Liver (tissue), 9 donors: ENCODE data around the gene PRCD. TPM values are rescaled to one million over a fixed set of nuclear protein-coding genes. Genes with fewer than 3 reads are reported as not detected.
A peak's percentile ranks its signal among the peaks of the same experiment; 100 is the strongest.

Experiments used
- DNase-seq: peaks from one replicate; pipeline ENCODE4 v3.0.0-alpha.2; 2017; ENCODE audit warnings: low spot score
- H3K27ac ChIP-seq, 2 donors: one replicate each; pipeline ENCODE4 v1.7.0; 2013; ENCODE audit warnings: inconsistent platforms in 2 of 2, low read length in 2 of 2, control low read depth in 1 of 2, low read depth in 1 of 2, mild to moderate bottlenecking in 1 of 2
- H3K27me3 ChIP-seq, 4 donors: one replicate each; pipeline versions ENCODE4 v1.6.1 to v1.7.0; 2013; ENCODE audit warnings: low read length in 3 of 4, inconsistent platforms in 1 of 4, mild to moderate bottlenecking in 1 of 4, moderate library complexity in 1 of 4; ENCODE audit not compliant: control insufficient read depth in 4 of 4, insufficient read depth in 4 of 4
- H3K36me3 ChIP-seq, 4 donors: one replicate each; pipeline versions ENCODE4 v1.6.1 to v1.7.0; 2013; ENCODE audit warnings: low read length in 3 of 4, mild to moderate bottlenecking in 3 of 4, low read depth in 1 of 4, moderate library complexity in 1 of 4; ENCODE audit not compliant: control insufficient read depth in 4 of 4, insufficient read depth in 3 of 4
- H3K4me1 ChIP-seq, 4 donors: one replicate each; pipeline versions ENCODE4 v1.6.1 to v1.7.0; 2013; ENCODE audit warnings: low read length in 3 of 4, mild to moderate bottlenecking in 3 of 4, moderate library complexity in 1 of 4; ENCODE audit not compliant: control insufficient read depth in 4 of 4, insufficient read depth in 4 of 4
- H3K4me3 ChIP-seq, 3 donors: one replicate each; pipeline versions ENCODE4 v1.6.1 to v1.7.0; 2013; ENCODE audit warnings: low read length in 3 of 3, control low read depth in 1 of 3, low read depth in 1 of 3, mild to moderate bottlenecking in 1 of 3
- H3K9ac ChIP-seq, 2 donors: one replicate each; pipeline ENCODE4 v1.7.0; 2013; ENCODE audit warnings: low read length in 2 of 2, mild to moderate bottlenecking in 2 of 2, moderate library complexity in 2 of 2, control low read depth in 1 of 2, low read depth in 1 of 2
- H3K9me3 ChIP-seq, 4 donors: one replicate each; pipeline versions ENCODE4 v1.6.1 to v1.7.0; 2013; ENCODE audit warnings: low read length in 3 of 4; ENCODE audit not compliant: control insufficient read depth in 4 of 4
- EGR1 ChIP-seq, 2 donors: IDR thresholded peaks; 2 replicates each; pipeline ENCODE4 v1.6.1; 2016 to 2018; ENCODE audit warnings: antibody characterized with exemption in 2 of 2, low read depth in 2 of 2
- FOXA1 ChIP-seq: IDR thresholded peaks from 2 replicates; pipeline ENCODE4 v1.6.1; 2016; ENCODE audit warnings: antibody characterized with exemption
- HNF4A ChIP-seq, 2 donors: conservative IDR thresholded peaks; 2 replicates each; pipeline ENCODE4 v1.6.1; 2016; ENCODE audit warnings: antibody characterized with exemption in 2 of 2, mild to moderate bottlenecking in 2 of 2
- JUND ChIP-seq, 2 donors: IDR thresholded peaks; 2 replicates each; pipeline ENCODE4 v1.6.1; 2016; ENCODE audit warnings: antibody characterized with exemption in 2 of 2
- NR2F2 ChIP-seq: IDR thresholded peaks from 2 replicates; pipeline ENCODE4 v1.6.1; 2016; ENCODE audit warnings: antibody characterized with exemption
- RAD21 ChIP-seq, 2 donors: IDR thresholded peaks; 2 replicates each; pipeline ENCODE4 v1.6.1; 2016; ENCODE audit warnings: antibody characterized with exemption in 2 of 2, mild to moderate bottlenecking in 2 of 2
- SP1 ChIP-seq: IDR thresholded peaks from 2 replicates; pipeline ENCODE4 v1.6.1; 2018; ENCODE audit warnings: antibody characterized with exemption, mild to moderate bottlenecking
- TAF1 ChIP-seq: conservative IDR thresholded peaks from 2 replicates; pipeline ENCODE4 v1.6.1; 2016; ENCODE audit warnings: antibody characterized with exemption, mild to moderate bottlenecking
- YY1 ChIP-seq: IDR thresholded peaks from 2 replicates; pipeline ENCODE4 v1.6.1; 2016; ENCODE audit warnings: antibody characterized with exemption, mild to moderate bottlenecking
- WGBS: extraction: QIAGEN DNeasy Blood & Tissue Kit; methylation state at CpG from one replicate; pipeline ENCODE4 v1.1.7; 2013; 5-methylcytosine and 5-hydroxymethylcytosine counted together
- polyA plus RNA-seq, 2 donors: library from polyadenylated mRNA; stranded (reverse) in 1 of 2; unstranded in 1 of 2; fragments of 200-250 nt in 1 of 2; fragments of >200 nt in 1 of 2; fragmentation: Nextera tagmentation in 1 of 2; extraction: Ambion mirVana in 1 of 2; gene quantifications; one replicate each; pipeline versions ENCODE4 v1.2.1 to v1.2.3, GENCODE V29; 2013 to 2015
- total RNA-seq, 2 donors: library from RNA; depleted of rRNA; stranded (reverse); fragments of >200 nt; gene quantifications; one replicate each; pipeline ENCODE4 v1.2.3, GENCODE V29; 2014
- TF ChIP-seq, protein P1 (sequence below): fragments of 150-350 bp; IDR thresholded peaks from 2 replicates; pipeline ENCODE4 v1.5.1; 2017; ENCODE audit warnings: improper control_type of control experiment, low read depth, low read length; ENCODE audit not compliant: missing input control
- TF ChIP-seq, protein P2 (sequence below): IDR thresholded peaks from 2 replicates; pipeline ENCODE4 v1.6.1; 2016; ENCODE audit warnings: antibody characterized with exemption
- TF ChIP-seq, protein P3 (sequence below): IDR thresholded peaks from 2 replicates; pipeline ENCODE4 v1.6.1; 2016; ENCODE audit warnings: antibody characterized with exemption, mild to moderate bottlenecking
- TF ChIP-seq, protein P4 (sequence below): IDR thresholded peaks from 2 replicates; pipeline ENCODE4 v1.6.1; 2016; ENCODE audit warnings: antibody characterized with exemption
- TF ChIP-seq, protein P5 (sequence below): IDR thresholded peaks from 2 replicates; pipeline ENCODE4 v1.6.1; 2016; ENCODE audit warnings: antibody characterized with exemption
- donor health status: healthy.
- donor health status: healthy.
- donor health status: healthy.
- donor health status: healthy.
- donor health status: healthy.

Gene PRCD
- total and polyA plus RNA-seq, 4 donors, result 0.63 to 1.0 (median 0.75) TPM; not detected in 1

DNA sequence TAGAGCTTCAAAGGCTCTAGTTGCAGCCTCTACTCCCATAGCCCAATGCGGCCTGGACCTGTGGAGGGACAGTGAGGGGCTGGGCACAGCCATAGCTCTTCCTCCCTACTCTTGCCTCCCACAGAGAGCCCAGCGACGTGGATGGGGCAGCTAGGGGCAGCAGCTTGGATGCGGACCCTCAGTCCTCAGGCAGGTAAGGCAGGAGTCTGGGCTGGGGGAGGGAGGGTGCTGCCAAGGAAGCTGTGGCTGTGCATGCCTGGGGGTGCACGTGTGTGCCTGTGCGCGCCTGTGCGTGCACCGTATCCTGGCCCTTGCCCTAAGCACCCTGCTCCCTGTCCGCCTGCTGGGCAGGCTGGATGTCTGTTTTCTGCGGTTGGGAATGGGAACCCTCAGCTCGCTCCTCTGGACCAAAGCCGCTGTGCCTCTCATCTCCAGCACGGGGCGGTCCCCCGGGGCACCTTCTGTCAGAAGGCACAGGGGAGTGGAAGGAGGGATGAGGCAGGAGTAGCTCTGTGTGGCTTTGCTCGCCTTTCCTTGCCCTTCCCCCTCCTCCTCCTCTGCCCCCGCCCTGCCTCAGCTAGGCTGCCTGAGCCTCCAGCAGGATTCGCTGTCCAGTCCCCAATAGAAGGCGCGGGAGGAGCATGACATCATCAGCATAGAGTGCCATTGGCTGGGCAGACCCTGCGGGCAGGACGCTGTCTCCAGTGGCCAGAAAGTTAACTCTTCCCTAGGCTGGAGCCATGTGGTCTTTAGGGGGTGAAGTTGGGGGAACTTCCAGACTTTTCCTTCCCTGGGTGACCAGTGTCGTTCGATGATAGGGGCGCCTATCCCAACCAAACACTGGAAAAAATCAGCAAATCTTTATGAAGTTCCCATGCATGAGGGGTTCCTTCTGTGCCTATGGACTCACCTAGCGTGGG, 797 bp downstream of the PRCD start:
- WGBS, result 23% methylated on average over 27 of the region's 27 CpGs
- no peaks in the 10 kb centered on the region for H3K9me3 ChIP-seq
- TF ChIP-seq, protein P1, sequence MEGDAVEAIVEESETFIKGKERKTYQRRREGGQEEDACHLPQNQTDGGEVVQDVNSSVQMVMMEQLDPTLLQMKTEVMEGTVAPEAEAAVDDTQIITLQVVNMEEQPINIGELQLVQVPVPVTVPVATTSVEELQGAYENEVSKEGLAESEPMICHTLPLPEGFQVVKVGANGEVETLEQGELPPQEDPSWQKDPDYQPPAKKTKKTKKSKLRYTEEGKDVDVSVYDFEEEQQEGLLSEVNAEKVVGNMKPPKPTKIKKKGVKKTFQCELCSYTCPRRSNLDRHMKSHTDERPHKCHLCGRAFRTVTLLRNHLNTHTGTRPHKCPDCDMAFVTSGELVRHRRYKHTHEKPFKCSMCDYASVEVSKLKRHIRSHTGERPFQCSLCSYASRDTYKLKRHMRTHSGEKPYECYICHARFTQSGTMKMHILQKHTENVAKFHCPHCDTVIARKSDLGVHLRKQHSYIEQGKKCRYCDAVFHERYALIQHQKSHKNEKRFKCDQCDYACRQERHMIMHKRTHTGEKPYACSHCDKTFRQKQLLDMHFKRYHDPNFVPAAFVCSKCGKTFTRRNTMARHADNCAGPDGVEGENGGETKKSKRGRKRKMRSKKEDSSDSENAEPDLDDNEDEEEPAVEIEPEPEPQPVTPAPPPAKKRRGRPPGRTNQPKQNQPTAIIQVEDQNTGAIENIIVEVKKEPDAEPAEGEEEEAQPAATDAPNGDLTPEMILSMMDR, result peak; percentile 11
- TF ChIP-seq SP1, result peak; percentile 45
- TF ChIP-seq YY1, result no peak
- TF ChIP-seq FOXA1, result no peak
- no peak for TF ChIP-seq NR2F2
- TF ChIP-seq JUND (IDR thresholded peaks at IDR 0.05), result peak; percentile 48 to 50
- no peak for TF ChIP-seq EGR1 (IDR thresholded peaks at IDR 0.05; ENCODE audit: low read depth in 2 of 2)
- TF ChIP-seq HNF4A (conservative IDR thresholded peaks at IDR 0.05), result peak in 1 of 2 donors; percentile 11
- TF ChIP-seq, protein P2, sequence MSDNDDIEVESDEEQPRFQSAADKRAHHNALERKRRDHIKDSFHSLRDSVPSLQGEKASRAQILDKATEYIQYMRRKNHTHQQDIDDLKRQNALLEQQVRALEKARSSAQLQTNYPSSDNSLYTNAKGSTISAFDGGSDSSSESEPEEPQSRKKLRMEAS, result no peak
- TF ChIP-seq RAD21 (IDR thresholded peaks at IDR 0.05), result peak in 1 of 2 donors; percentile 35
- H3K4me1 ChIP-seq, result peaks cover 7 to 22% (median 13%) of the 10 kb centered on the region in 4 donors
- H3K36me3 ChIP-seq, result no peaks in the 10 kb centered on the region
- H3K9ac ChIP-seq, result no peak overlapping the region
- no peaks in the 10 kb centered on the region for H3K27me3 ChIP-seq
- H3K27ac ChIP-seq, result no peak overlapping the region
- peak overlapping the region in 2 of 3 donors; percentile 9 to 14 for H3K4me3 ChIP-seq
- peak; percentile 78 for DNase-seq

DNA sequence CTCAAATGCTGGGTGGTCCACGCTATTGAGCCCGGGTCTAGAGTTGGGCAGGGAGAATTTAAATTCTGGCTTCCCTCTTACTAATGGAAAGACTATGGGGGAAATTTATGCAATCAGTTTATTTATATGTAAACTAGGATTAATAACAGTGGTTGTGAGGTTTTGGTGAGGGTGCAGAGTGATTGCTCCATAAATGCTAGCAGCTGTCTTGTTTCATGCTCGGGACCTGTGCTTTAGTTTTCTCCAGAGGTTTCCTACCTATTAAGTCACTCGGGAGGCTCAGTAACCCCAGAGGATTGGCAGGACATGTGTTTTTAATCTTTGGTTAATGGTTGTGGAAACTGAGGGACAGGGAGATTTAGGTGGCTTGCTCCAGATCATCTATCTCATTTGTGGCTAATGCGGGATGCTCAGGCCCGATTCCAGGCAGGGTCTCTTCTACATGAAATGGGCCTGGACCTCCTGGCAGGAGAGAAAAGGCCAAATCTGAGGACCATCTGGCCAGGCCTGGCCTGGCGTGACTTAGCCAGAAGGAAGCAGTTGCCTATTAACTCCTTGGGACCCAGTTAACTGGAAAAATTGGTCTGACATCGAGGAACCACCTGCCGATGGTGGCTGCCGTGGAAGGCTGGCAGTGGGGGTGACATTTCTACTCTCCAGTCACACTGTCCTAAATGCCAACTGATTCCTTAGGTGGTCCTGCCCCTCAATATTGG, 2.1 kb downstream of the PRCD start:
- Histone ChIP-seq H3K9ac (no peak overlapping the region), H3K4me1 (peaks cover 7 to 25% (median 13%) of the 10 kb centered on the region in 4 donors), H3K9me3 (no peaks in the 10 kb centered on the region), H3K4me3 (no peak overlapping the region), H3K36me3 (no peaks in the 10 kb centered on the region), H3K27ac (no peak overlapping the region), H3K27me3 (no peaks in the 10 kb centered on the region)
- DNase-seq, result no peak
- TF ChIP-seq TAF1 (no peak), EGR1 (IDR thresholded peaks at IDR 0.05; ENCODE audit: low read depth in 2 of 2) (no peak), HNF4A (conservative IDR thresholded peaks at IDR 0.05) (no peak), SP1 (no peak), FOXA1 (no peak)
- TF ChIP-seq, protein P3, sequence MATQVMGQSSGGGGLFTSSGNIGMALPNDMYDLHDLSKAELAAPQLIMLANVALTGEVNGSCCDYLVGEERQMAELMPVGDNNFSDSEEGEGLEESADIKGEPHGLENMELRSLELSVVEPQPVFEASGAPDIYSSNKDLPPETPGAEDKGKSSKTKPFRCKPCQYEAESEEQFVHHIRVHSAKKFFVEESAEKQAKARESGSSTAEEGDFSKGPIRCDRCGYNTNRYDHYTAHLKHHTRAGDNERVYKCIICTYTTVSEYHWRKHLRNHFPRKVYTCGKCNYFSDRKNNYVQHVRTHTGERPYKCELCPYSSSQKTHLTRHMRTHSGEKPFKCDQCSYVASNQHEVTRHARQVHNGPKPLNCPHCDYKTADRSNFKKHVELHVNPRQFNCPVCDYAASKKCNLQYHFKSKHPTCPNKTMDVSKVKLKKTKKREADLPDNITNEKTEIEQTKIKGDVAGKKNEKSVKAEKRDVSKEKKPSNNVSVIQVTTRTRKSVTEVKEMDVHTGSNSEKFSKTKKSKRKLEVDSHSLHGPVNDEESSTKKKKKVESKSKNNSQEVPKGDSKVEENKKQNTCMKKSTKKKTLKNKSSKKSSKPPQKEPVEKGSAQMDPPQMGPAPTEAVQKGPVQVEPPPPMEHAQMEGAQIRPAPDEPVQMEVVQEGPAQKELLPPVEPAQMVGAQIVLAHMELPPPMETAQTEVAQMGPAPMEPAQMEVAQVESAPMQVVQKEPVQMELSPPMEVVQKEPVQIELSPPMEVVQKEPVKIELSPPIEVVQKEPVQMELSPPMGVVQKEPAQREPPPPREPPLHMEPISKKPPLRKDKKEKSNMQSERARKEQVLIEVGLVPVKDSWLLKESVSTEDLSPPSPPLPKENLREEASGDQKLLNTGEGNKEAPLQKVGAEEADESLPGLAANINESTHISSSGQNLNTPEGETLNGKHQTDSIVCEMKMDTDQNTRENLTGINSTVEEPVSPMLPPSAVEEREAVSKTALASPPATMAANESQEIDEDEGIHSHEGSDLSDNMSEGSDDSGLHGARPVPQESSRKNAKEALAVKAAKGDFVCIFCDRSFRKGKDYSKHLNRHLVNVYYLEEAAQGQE, result no peak
- TF ChIP-seq, protein P4, sequence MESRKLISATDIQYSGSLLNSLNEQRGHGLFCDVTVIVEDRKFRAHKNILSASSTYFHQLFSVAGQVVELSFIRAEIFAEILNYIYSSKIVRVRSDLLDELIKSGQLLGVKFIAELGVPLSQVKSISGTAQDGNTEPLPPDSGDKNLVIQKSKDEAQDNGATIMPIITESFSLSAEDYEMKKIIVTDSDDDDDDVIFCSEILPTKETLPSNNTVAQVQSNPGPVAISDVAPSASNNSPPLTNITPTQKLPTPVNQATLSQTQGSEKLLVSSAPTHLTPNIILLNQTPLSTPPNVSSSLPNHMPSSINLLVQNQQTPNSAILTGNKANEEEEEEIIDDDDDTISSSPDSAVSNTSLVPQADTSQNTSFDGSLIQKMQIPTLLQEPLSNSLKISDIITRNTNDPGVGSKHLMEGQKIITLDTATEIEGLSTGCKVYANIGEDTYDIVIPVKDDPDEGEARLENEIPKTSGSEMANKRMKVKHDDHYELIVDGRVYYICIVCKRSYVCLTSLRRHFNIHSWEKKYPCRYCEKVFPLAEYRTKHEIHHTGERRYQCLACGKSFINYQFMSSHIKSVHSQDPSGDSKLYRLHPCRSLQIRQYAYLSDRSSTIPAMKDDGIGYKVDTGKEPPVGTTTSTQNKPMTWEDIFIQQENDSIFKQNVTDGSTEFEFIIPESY, result no peak
- TF ChIP-seq, protein P1, result no peak
- TF ChIP-seq, protein P5, sequence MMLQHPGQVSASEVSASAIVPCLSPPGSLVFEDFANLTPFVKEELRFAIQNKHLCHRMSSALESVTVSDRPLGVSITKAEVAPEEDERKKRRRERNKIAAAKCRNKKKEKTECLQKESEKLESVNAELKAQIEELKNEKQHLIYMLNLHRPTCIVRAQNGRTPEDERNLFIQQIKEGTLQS, result no peak
- TF ChIP-seq, protein P2, result no peak
- WGBS, result 93% methylated on average over 10 of the region's 10 CpGs
